Breast epithelium (tissue), 4 donors: Measurements from ENCODE around the gene FAF2. TPM values are rescaled to one million over a fixed set of nuclear protein-coding genes. Genes with fewer than 3 reads are reported as not detected.

Experiments
- DNase-seq, 2 donors: peaks; one replicate each; pipeline ENCODE4 v3.0.0-alpha.2; 2019; ENCODE audit warnings: low spot score in 2 of 2
- H3K27ac ChIP-seq, 2 donors: fragments of 200-600 bp; sonication (generic) in 1 of 2; one replicate each; pipeline ENCODE4 v1.5.1; 2016 to 2019; ENCODE audit warnings: mild to moderate bottlenecking in 1 of 2
- H3K27me3 ChIP-seq, 2 donors: fragments of 200-600 bp; sonication (generic) in 1 of 2; one replicate each; pipeline versions ENCODE4 v1.5.1 to v1.6.0; 2017 to 2019; ENCODE audit warnings: control low read depth in 1 of 2, mild to moderate bottlenecking in 1 of 2
- H3K36me3 ChIP-seq: fragments of 200-600 bp; one replicate; pipeline ENCODE4 v1.5.1; 2019
- H3K4me1 ChIP-seq, 2 donors: fragments of 200-600 bp; sonication (generic); one replicate each; pipeline ENCODE4 v1.5.1; 2016 to 2019; ENCODE audit warnings: control low read depth in 1 of 2
- H3K4me3 ChIP-seq, 3 donors: fragments of 200-600 bp; sonication (generic); 1 replicate in 2 of 3; 2 replicates in 1 of 3; pipeline ENCODE4 v1.5.1; 2016 to 2019; ENCODE audit warnings: mild to moderate bottlenecking in 3 of 3, moderate library complexity in 2 of 3
- H3K9me3 ChIP-seq, 2 donors: fragments of 200-600 bp; sonication (generic) in 1 of 2; one replicate each; pipeline ENCODE4 v1.5.1; 2016 to 2019; ENCODE audit warnings: control low read depth in 1 of 2
- POLR2A ChIP-seq: fragments of 450-650 bp; IDR thresholded peaks from one replicate; pipeline ENCODE4 v1.6.1; 2016; ENCODE audit warnings: antibody characterized with exemption, mild to moderate bottlenecking, moderate library complexity
- POLR2AphosphoS5 ChIP-seq, 3 donors: sonication (generic); formaldehyde crosslinking; IDR thresholded peaks; one replicate each; pipeline ENCODE4 v1.6.1; 2017; ENCODE audit warnings: antibody characterized with exemption in 3 of 3
- intact Hi-C: fragments of 100-400 bp; cut with DNase I; formaldehyde crosslinking; loops from one replicate; pipeline ENCODE4 v1.15.1; 2023; ENCODE audit warnings: low total_unique reads
- total RNA-seq, 3 donors: library from RNA; depleted of rRNA; stranded (reverse); fragments of >200 nt; gene quantifications; one replicate each; pipeline ENCODE4 v1.1.0, GENCODE V29; 2016
- TF ChIP-seq, protein P1 (sequence below), 3 donors: fragments of 450-650 bp; IDR thresholded peaks; one replicate each; pipeline ENCODE4 v1.5.1; 2016 to 2017; ENCODE audit warnings: antibody characterized with exemption in 3 of 3, mild to moderate bottlenecking in 3 of 3, moderate library complexity in 3 of 3

The FAF2 gene
- total RNA-seq, 3 donors from 2014 or later, result 26.9 to 38.2 (median 28.5) TPM

DNA sequence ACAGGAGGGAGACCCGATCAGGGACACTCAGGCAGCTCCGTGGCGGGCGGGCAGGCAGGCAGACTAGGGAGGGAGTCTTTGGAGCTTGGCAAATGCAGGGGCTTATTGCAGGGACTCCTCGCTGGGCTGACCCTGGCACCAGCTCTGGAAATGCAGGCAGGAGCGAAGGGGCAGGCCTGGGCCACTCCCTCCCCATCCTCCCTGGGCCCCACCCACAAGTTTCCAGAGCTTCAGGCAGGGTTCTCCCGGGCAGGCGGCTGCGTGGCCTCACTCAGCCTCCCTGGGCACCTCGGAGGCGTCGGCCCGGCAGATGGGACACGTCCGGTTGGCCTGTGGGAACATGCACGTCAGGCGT lies 80.6 kb downstream of the FAF2 start:
- DNase-seq, result no peak
- Histone ChIP-seq H3K36me3 (peaks cover 7% of the 10 kb centered on the region), H3K4me1 (peaks cover 0 to 7% of the 10 kb centered on the region in 2 donors), H3K27ac (no peak overlapping the region), H3K27me3 (no peaks in the 10 kb centered on the region), H3K4me3 (no peak overlapping the region), H3K9me3 (no peaks in the 10 kb centered on the region)
- intact Hi-C loops, result no loop called here
- TF ChIP-seq, protein P1, sequence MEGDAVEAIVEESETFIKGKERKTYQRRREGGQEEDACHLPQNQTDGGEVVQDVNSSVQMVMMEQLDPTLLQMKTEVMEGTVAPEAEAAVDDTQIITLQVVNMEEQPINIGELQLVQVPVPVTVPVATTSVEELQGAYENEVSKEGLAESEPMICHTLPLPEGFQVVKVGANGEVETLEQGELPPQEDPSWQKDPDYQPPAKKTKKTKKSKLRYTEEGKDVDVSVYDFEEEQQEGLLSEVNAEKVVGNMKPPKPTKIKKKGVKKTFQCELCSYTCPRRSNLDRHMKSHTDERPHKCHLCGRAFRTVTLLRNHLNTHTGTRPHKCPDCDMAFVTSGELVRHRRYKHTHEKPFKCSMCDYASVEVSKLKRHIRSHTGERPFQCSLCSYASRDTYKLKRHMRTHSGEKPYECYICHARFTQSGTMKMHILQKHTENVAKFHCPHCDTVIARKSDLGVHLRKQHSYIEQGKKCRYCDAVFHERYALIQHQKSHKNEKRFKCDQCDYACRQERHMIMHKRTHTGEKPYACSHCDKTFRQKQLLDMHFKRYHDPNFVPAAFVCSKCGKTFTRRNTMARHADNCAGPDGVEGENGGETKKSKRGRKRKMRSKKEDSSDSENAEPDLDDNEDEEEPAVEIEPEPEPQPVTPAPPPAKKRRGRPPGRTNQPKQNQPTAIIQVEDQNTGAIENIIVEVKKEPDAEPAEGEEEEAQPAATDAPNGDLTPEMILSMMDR (IDR thresholded peaks at IDR 0.05), result no peak
- TF ChIP-seq POLR2AphosphoS5 (IDR thresholded peaks at IDR 0.05) (no peak), POLR2A (no peak)

- H3K36me3 ChIP-seq, result peaks cover 7% of the 10 kb centered on the region
- no peak for DNase-seq
- no peak overlapping the region for H3K4me3 ChIP-seq
- H3K9me3 ChIP-seq, result no peaks in the 10 kb centered on the region
- H3K4me1 ChIP-seq, result peaks cover 0 to 12% of the 10 kb centered on the region in 2 donors
- no peaks in the 10 kb centered on the region for H3K27me3 ChIP-seq
- no peak overlapping the region for H3K27ac ChIP-seq
- intact Hi-C loops, result no loop called here
- no peak for TF ChIP-seq POLR2A
- no peak for TF ChIP-seq POLR2AphosphoS5 (IDR thresholded peaks at IDR 0.05)
- TF ChIP-seq, protein P1 (IDR thresholded peaks at IDR 0.05), result no peak
Measured at GRCh38 chr5:176529116-176529740, 81.0 kb downstream of the FAF2 start.

GRCh38 chr5:176529741-176530141 lies 81.6 kb downstream of the FAF2 start:
- no peaks in the 10 kb centered on the region for H3K9me3 ChIP-seq
- no peak for DNase-seq
- H3K27ac ChIP-seq, result no peak overlapping the region
- no peaks in the 10 kb centered on the region for H3K27me3 ChIP-seq
- peaks cover 7% of the 10 kb centered on the region for H3K36me3 ChIP-seq
- TF ChIP-seq POLR2AphosphoS5 (IDR thresholded peaks at IDR 0.05) (no peak), POLR2A (no peak)
- TF ChIP-seq, protein P1 (IDR thresholded peaks at IDR 0.05), result no peak
- peaks cover 2 to 17% of the 10 kb centered on the region in 2 donors for H3K4me1 ChIP-seq
- intact Hi-C loops, result no loop called here
- H3K4me3 ChIP-seq, result no peak overlapping the region

- H3K27me3 ChIP-seq, result no peaks in the 10 kb centered on the region
- DNase-seq, result no peak
- intact Hi-C loops, result no loop called here
- H3K27ac ChIP-seq, result no peak overlapping the region
- H3K9me3 ChIP-seq, result no peaks in the 10 kb centered on the region
- TF ChIP-seq POLR2A (no peak), POLR2AphosphoS5 (IDR thresholded peaks at IDR 0.05) (no peak)
- TF ChIP-seq, protein P1 (IDR thresholded peaks at IDR 0.05), result no peak
- peaks cover 9 to 23% of the 10 kb centered on the region in 2 donors for H3K4me1 ChIP-seq
- no peak overlapping the region for H3K4me3 ChIP-seq
- peaks cover 7% of the 10 kb centered on the region for H3K36me3 ChIP-seq
Measured at GRCh38 chr5:176530393-176530982, 82.3 kb downstream of the FAF2 start.
